HEK293T (cell line): ENCODE measurements around the gene CORO2B.

Source experiments
- CTCF ChIA-PET: fragments of 350-600 bp; formaldehyde crosslinking; extraction: SDS; loops from one replicate; lab custom pipeline; 2021; ENCODE audit warnings: antibody characterized with exemption, inconsistent platforms; lab: Yijun Ruan, JAX
- POLR2A ChIA-PET: fragments of 350-600 bp; formaldehyde crosslinking; extraction: SDS; loops from one replicate; lab custom pipeline; 2020; ENCODE audit warnings: antibody characterized with exemption, inconsistent platforms; lab: Yijun Ruan, JAX
- DNase-seq: peaks from one replicate; pipeline ENCODE4 v3.0.0; 2012; ENCODE audit warnings: mixed read lengths; ENCODE audit errors: extremely low spot score
- ARNT ChIP-seq: fragments of 450-650 bp; IDR thresholded peaks from 2 replicates; pipeline ENCODE4 v1.6.1; 2017; ENCODE audit warnings: mild to moderate bottlenecking
- BHLHE40 ChIP-seq: fragments of 450-650 bp; IDR thresholded peaks from 2 replicates; pipeline ENCODE4 v1.6.1; 2016; ENCODE audit warnings: mild to moderate bottlenecking, moderate library complexity, borderline replicate concordance
- CTBP1 ChIP-seq: fragments of 450-650 bp; IDR thresholded peaks from 2 replicates; pipeline ENCODE4 v1.6.1; 2016; ENCODE audit warnings: borderline replicate concordance
- ELF4 ChIP-seq: fragments of 450-650 bp; IDR thresholded peaks from 2 replicates; pipeline ENCODE4 v1.6.1; 2017; ENCODE audit warnings: antibody characterized with exemption
- FOXA1 ChIP-seq: fragments of 450-650 bp; IDR thresholded peaks from 2 replicates; pipeline ENCODE4 v1.6.1; 2016; ENCODE audit warnings: mild to moderate bottlenecking
- FOXK2 ChIP-seq: fragments of 450-650 bp; IDR thresholded peaks from 2 replicates; pipeline ENCODE4 v1.6.1; 2016; ENCODE audit warnings: mild to moderate bottlenecking
- FOXM1 ChIP-seq: fragments of 450-650 bp; IDR thresholded peaks from 2 replicates; pipeline ENCODE4 v1.6.1; 2017; ENCODE audit warnings: mild to moderate bottlenecking, borderline replicate concordance
- HDGF ChIP-seq: fragments of 450-650 bp; IDR thresholded peaks from 2 replicates; pipeline ENCODE4 v1.6.1; 2017; ENCODE audit warnings: antibody characterized with exemption, borderline replicate concordance
- L3MBTL2 ChIP-seq: fragments of 450-650 bp; conservative IDR thresholded peaks from 2 replicates; pipeline ENCODE4 v1.6.1; 2016; ENCODE audit warnings: mild to moderate bottlenecking
- LEF1 ChIP-seq: fragments of 450-650 bp; IDR thresholded peaks from 2 replicates; pipeline ENCODE4 v1.6.1; 2017; ENCODE audit warnings: mild to moderate bottlenecking, borderline replicate concordance
- NFRKB ChIP-seq: fragments of 450-650 bp; IDR thresholded peaks from 2 replicates; pipeline ENCODE4 v1.6.1; 2016; ENCODE audit warnings: mild to moderate bottlenecking, moderate library complexity
- SP1 ChIP-seq: fragments of 450-650 bp; IDR thresholded peaks from 2 replicates; pipeline ENCODE4 v1.6.1; 2017
- SUZ12 ChIP-seq: fragments of 450-650 bp; IDR thresholded peaks from 2 replicates; pipeline ENCODE4 v1.6.1; 2016; ENCODE audit warnings: mild to moderate bottlenecking
- TARDBP ChIP-seq: fragments of 450-650 bp; IDR thresholded peaks from 2 replicates; pipeline ENCODE4 v1.6.1; 2016
- ZNF384 ChIP-seq: fragments of 450-650 bp; IDR thresholded peaks from 2 replicates; pipeline ENCODE4 v1.6.1; 2016
- TF ChIP-seq, protein P1 (sequence below): fragments of 450-650 bp; IDR thresholded peaks from 2 replicates; pipeline ENCODE4 v1.6.1; 2016

CORO2B gene

GRCh38 chr15:68595761-68596160 is 17.0 kb downstream of the CORO2B start:
- CTCF ChIA-PET = no interaction called here
- no peak for DNase-seq
- POLR2A ChIA-PET = no interaction called here
- TF ChIP-seq CTBP1 = no peak
- no peak for TF ChIP-seq NFRKB

DNA sequence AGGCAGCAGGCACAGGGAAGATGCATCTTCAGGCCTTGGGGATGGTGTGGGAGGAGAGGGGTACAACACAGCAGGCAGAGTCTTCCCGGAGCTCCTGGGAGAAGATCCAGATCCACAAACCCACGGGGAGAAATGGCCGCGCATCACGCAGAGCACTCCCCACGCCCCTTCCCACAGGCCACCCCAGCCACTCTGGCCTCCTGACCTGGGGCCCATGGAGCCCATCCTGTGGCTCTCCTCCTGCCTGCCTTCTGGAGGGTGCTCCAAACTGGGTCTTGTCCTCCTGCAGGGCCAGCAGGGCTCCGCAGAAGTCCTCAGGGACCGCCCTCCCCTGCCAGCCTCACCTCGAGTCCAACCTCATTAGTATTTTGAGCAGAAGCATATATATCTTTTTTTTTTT is 17.9 kb downstream of the CORO2B start:
- no peak for TF ChIP-seq CTBP1
- no peak for TF ChIP-seq FOXM1
- TF ChIP-seq LEF1 = no peak
- no peak for TF ChIP-seq BHLHE40
- no peak for TF ChIP-seq FOXA1
- TF ChIP-seq L3MBTL2 = no peak
- no peak for TF ChIP-seq ARNT
- no peak for TF ChIP-seq HDGF
- TF ChIP-seq ELF4 = no peak
- TF ChIP-seq SUZ12 = no peak
- TF ChIP-seq ZNF384 = no peak
- TF ChIP-seq FOXK2 = no peak
- no peak for TF ChIP-seq TARDBP
- no peak for TF ChIP-seq SP1
- CTCF ChIA-PET = no interaction called here
- POLR2A ChIA-PET = no interaction called here
- no peak for DNase-seq

- CTCF ChIA-PET = no interaction called here
- no peak for DNase-seq
- TF ChIP-seq NFRKB (no peak), ZNF384 (no peak)
- POLR2A ChIA-PET = no interaction called here
Observed at GRCh38 chr15:68597581-68597980, 18.8 kb downstream of the CORO2B start.

- no peak for DNase-seq
- TF ChIP-seq NFRKB = no peak
- ChIA-PET CTCF (no interaction called here), POLR2A (no interaction called here)
Observed at GRCh38 chr15:68598171-68599152, 19.7 kb downstream of the CORO2B start.

- no peak for DNase-seq
- ChIA-PET CTCF (no interaction called here), POLR2A (no interaction called here)
- no peak for TF ChIP-seq SUZ12
- TF ChIP-seq BHLHE40 = no peak
- no peak for TF ChIP-seq L3MBTL2
- TF ChIP-seq NFRKB = no peak
- no peak for TF ChIP-seq CTBP1
- TF ChIP-seq FOXM1 = no peak
- TF ChIP-seq ARNT = no peak
- TF ChIP-seq ELF4 = no peak
- TF ChIP-seq, protein P1, sequence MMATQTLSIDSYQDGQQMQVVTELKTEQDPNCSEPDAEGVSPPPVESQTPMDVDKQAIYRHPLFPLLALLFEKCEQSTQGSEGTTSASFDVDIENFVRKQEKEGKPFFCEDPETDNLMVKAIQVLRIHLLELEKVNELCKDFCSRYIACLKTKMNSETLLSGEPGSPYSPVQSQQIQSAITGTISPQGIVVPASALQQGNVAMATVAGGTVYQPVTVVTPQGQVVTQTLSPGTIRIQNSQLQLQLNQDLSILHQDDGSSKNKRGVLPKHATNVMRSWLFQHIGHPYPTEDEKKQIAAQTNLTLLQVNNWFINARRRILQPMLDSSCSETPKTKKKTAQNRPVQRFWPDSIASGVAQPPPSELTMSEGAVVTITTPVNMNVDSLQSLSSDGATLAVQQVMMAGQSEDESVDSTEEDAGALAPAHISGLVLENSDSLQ = no peak
- no peak for TF ChIP-seq LEF1
- TF ChIP-seq ZNF384 = no peak
- TF ChIP-seq TARDBP = no peak
- no peak for TF ChIP-seq FOXA1
- TF ChIP-seq FOXK2 = no peak
- TF ChIP-seq HDGF = no peak
- TF ChIP-seq SP1 = no peak
Observed at GRCh38 chr15:68599153-68599545, 20.4 kb downstream of the CORO2B start.

DNA sequence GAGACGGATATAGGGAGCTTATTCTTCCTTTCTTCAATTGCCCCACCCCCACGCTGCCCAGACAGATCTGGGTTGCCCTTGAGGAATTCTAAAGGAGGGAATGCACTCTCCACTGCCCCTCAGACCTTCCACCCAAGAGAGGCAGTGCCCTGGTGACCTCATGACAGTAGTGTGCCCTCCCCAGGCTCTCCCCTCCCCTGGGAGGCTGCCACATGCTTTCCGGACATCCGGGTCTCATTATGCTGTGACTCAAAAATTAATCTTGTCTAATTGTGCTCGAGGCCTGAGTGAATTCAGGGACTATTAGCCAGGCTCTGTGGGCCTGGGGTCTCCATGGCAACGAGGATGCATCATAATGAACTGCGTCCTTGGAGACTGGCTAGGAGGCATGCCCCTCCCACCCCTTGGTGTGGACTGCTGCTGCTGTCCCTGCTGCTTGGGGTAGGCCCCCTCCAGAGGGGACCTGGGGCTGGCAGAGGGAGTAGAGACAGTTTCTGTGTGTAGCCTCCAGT is 20.8 kb downstream of the CORO2B start:
- TF ChIP-seq FOXM1 = no peak
- TF ChIP-seq ELF4 = no peak
- no peak for TF ChIP-seq TARDBP
- TF ChIP-seq FOXA1 = no peak
- no peak for TF ChIP-seq NFRKB
- no peak for TF ChIP-seq ZNF384
- TF ChIP-seq CTBP1 = no peak
- TF ChIP-seq L3MBTL2 = no peak
- no peak for TF ChIP-seq FOXK2
- TF ChIP-seq HDGF = no peak
- no peak for TF ChIP-seq SP1
- no peak for TF ChIP-seq BHLHE40
- TF ChIP-seq, protein P1 = no peak
- no peak for TF ChIP-seq LEF1
- no peak for TF ChIP-seq ARNT
- DNase-seq = no peak
- ChIA-PET POLR2A (no interaction called here), CTCF (no interaction called here)
